NCI-H526 treated with DMSO at 0.1 percent for 48 hours (cell line): ENCODE results near the gene TFEC.
"Not testable (repeated sequence)": the region's sequence is repeated elsewhere in the genome, so short reads cannot be mapped to it uniquely, and the experiment has no call there.

Source experiments
- DNase-seq: peaks from one replicate; lab custom pipeline; 2025; lab: John Stamatoyannopoulos, UW

Gene TFEC

GRCh38 chr7:116030651-116031276, at the start of gene TFEC:
Gene TFEC (minus strand): TSS chr7:116030763. CDS start chr7:115984441, 46,322 bp downstream.
- no peak for DNase-seq

- no peak for DNase-seq
Observed at GRCh38 chr7:116075351-116076145, 45.0 kb upstream of the TFEC start.

- DNase-seq, result no peak
Observed at GRCh38 chr7:116071629-116072028, 41.1 kb upstream of the TFEC start.

- DNase-seq, result no peak
Observed at GRCh38 chr7:116064179-116064578, 33.6 kb upstream of the TFEC start.

- no peak for DNase-seq
Observed at GRCh38 chr7:116062666-116063065, 32.1 kb upstream of the TFEC start.

GRCh38 chr7:116052006-116052405, 21.4 kb upstream of the TFEC start:
- DNase-seq, result no peak

GRCh38 chr7:116047261-116047660, 16.7 kb upstream of the TFEC start:
- not testable (repeated sequence) for DNase-seq

GRCh38 chr7:116045532-116045931, 15.0 kb upstream of the TFEC start:
- no peak for DNase-seq

GRCh38 chr7:116041615-116042014, 11.1 kb upstream of the TFEC start:
- DNase-seq, result no peak

- DNase-seq, result no peak
Observed at GRCh38 chr7:116037401-116037800, 6.8 kb upstream of the TFEC start.

- DNase-seq, result no peak
Observed at GRCh38 chr7:116034411-116034810, 3.8 kb upstream of the TFEC start.

- no peak for DNase-seq
Observed at GRCh38 chr7:116032886-116033285, 2.3 kb upstream of the TFEC start.

GRCh38 chr7:116028787-116029186, 1.8 kb downstream of the TFEC start:
- DNase-seq, result no peak

GRCh38 chr7:116027786-116028185, 2.8 kb downstream of the TFEC start:
- no peak for DNase-seq

- DNase-seq, result no peak
Observed at GRCh38 chr7:116024826-116025809, 5.4 kb downstream of the TFEC start.

- DNase-seq, result no peak
Observed at GRCh38 chr7:116021237-116021636, 9.3 kb downstream of the TFEC start.

- DNase-seq, result no peak
Observed at GRCh38 chr7:116018731-116019130, 11.8 kb downstream of the TFEC start.

GRCh38 chr7:116013675-116014074, 16.9 kb downstream of the TFEC start:
- no peak for DNase-seq

GRCh38 chr7:116011584-116011983, 19.0 kb downstream of the TFEC start:
- no peak for DNase-seq

- not testable (repeated sequence) for DNase-seq
Observed at GRCh38 chr7:116004762-116005161, 25.8 kb downstream of the TFEC start.

- DNase-seq, result no peak
Observed at GRCh38 chr7:115997221-115997620, 33.3 kb downstream of the TFEC start.

- DNase-seq, result no peak
Observed at GRCh38 chr7:115995701-115996100, 34.9 kb downstream of the TFEC start.
